K562 treated with DMSO at 1 percent for 4 hours (cell line): ENCODE results near the gene GPS1. TPM values are rescaled to one million over a fixed set of nuclear protein-coding genes. Genes with fewer than 3 reads are reported as not detected.

Experiments
- total RNA-seq: library from RNA; unstranded; fragments of 300-600 nt; gene quantifications from 2 replicates; pipeline ENCODE4 v1.2.3, GENCODE V29; 2022; ENCODE audit not compliant: insufficient read depth

Gene GPS1
- total RNA-seq, result 132 and 142 TPM in 2 replicates

GRCh38 chr17:82051776-82052637, at the start of gene GPS1, which contains the start of gene RFNG:
Gene GPS1, plus strand, starts transcription at chr17:82051898. Its CDS starts 34 bp downstream, at chr17:82051932.
Gene RFNG, minus strand, starts transcription at chr17:82051811. Its CDS starts 45 bp downstream, at chr17:82051766.

DNA sequence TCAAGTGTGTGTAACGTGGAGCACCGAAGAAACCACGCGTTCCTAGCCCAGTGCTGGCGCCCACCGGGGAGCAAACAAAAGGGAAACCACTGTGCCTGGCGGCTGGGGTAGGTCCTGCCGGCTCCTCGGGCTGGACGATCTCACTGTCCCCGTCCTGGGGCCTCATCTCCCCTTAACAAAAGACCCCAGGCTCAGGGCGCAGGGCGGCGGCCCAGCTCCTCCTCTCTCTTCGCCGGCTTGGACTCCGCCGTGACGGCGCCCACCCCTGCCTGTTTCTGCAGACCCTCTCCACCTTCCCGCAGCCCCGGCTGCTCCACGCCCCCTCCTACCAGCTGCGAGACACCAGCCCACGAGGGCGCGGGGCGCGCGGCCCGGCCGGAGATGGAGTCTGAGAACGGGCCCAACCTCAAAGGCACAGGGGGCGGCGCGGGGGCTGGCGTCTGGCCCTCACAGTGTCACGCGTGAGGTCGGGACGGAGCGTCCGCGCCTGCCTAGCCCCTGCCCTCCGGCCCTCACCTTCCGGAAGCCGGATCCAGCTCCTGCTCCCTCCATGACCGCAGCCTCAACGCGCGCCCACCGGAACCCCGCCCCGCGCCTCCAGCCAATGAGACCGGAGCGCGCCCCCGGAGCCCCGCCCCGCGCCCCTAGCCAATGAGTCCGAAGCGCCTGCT, 29.3 kb upstream of the GPS1 start, which contains the start of gene CENPX:
Gene CENPX, minus strand, starts transcription at position 569 of the 671 bp plus-strand sequence. Its CDS starts 17 bp downstream, at position 552.

DNA sequence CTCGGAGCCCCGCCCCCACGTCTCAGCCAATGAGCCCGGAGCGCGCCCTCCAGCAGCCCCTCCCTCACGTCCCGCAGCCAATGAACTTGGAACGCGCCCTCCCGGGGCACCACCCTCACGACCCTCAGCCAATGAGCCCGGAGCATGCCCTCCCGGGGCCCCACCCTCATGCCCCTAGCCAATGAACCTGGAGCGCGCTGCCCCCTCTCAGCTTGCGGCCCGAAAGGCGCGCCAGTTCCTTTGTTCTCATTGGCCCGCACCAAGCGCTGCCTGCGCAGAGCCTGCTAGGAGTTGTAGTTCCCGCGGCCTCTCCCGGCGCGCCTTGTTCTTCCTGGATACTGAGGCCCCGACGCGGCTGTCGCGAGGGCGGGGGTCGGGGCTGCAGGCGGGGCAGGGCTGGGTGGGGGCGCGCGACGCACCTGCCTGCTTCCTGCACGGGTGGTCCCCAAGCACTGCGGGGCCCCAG, 28.7 kb upstream of the GPS1 start, which contains the start of gene LRRC45:
Gene LRRC45, plus strand, starts transcription at position 325 of the 466 bp plus-strand sequence. CDS start 339 bp downstream, outside the sequence.

DNA sequence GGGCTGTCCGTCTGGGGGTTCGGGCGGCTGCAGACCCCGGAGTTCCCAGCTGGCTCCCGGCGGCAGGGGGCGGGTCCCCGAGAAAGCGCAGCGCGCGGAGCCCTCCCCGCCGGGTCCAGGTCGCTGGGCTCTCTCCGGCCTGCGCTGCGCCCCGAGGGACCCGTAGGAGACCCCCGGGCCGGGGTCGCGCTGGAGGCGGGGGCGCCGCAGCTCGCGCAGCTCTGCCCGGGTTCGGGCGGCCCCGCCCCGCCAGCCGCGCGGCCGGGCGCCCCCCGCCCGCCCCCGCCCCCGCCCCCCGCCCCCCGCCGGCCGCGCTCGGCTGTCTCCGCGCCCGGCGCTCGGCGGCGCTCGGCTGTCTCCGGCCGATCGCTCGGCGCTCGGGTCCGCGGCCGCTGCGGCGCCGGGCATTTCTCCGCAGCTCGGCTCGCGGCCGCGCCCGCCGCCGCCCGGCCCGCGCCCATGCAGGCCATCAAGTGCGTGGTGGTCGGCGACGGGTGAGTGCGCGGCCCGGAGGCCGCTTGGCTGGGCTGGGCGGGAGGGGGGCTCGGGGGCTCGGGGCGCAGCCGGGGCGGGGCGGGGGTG, 20.3 kb upstream of the GPS1 start, which contains the start of gene RAC3:
Gene RAC3, plus strand, starts transcription at position 376 of the 582 bp plus-strand sequence. Its CDS starts 84 bp downstream, at position 460.

GRCh38 chr17:82037092-82037888, 14.4 kb upstream of the GPS1 start, which contains the start of gene DCXR:
Gene DCXR, minus strand, starts transcription at chr17:82037697. Its CDS starts 15 bp downstream, at chr17:82037682.

GRCh38 chr17:82065638-82066303, 14.1 kb downstream of the GPS1 start, which contains the start of gene DUS1L:
Gene DUS1L, minus strand, starts transcription at chr17:82065804. Its CDS starts 745 bp downstream, at chr17:82065059.

GRCh38 chr17:82098169-82098938, 46.7 kb downstream of the GPS1 start, which contains the start of gene FASN:
Gene FASN, minus strand, starts transcription at chr17:82098236. Its CDS starts 1,791 bp downstream, at chr17:82096445.

Other genes starting within 250 kb of the GPS1 start
- gene GCGR, start 247.7 kb upstream of the GPS1 start, total RNA-seq, result not detected in 2 replicates
- 105 and 145 TPM in 2 replicates for gene MCRIP1, start 218.6 kb upstream of the GPS1 start, total RNA-seq
- 0.64 TPM in 1 of 2 replicates, not detected in the other for gene PPP1R27, start 216.8 kb upstream of the GPS1 start, total RNA-seq
- gene P4HB, start 191.4 kb upstream of the GPS1 start, total RNA-seq, result 890 and 899 TPM in 2 replicates
- 224 and 227 TPM in 2 replicates for gene ARHGDIA, start 180.6 kb upstream of the GPS1 start, total RNA-seq
- 137 TPM in 2 replicates for gene ALYREF, start 160.3 kb upstream of the GPS1 start, total RNA-seq
- gene ANAPC11, start 160.2 kb upstream of the GPS1 start, total RNA-seq, result 407 and 464 TPM in 2 replicates
- gene NPB, start 149.7 kb upstream of the GPS1 start, total RNA-seq, result 5.4 and 6.4 TPM in 2 replicates
- 64.0 and 70.6 TPM in 2 replicates for gene PCYT2, start 140.5 kb upstream of the GPS1 start, total RNA-seq
- 39.9 and 50.2 TPM in 2 replicates for gene SIRT7, start 133.7 kb upstream of the GPS1 start, total RNA-seq
- gene MAFG, start 124.2 kb upstream of the GPS1 start, total RNA-seq, result 53.0 and 64.9 TPM in 2 replicates
- gene PYCR1, start 114.6 kb upstream of the GPS1 start, total RNA-seq, result 323 and 368 TPM in 2 replicates
- 0.24 TPM in 1 of 2 replicates, not detected in the other for gene MYADML2, start 104.7 kb upstream of the GPS1 start, total RNA-seq
- gene NOTUM, start 90.7 kb upstream of the GPS1 start, total RNA-seq, result 8.8 and 9.4 TPM in 2 replicates
- gene ASPSCR1, start 74.3 kb upstream of the GPS1 start, total RNA-seq, result 31.8 and 46.0 TPM in 2 replicates
- gene CENPX, start 29.0 kb upstream of the GPS1 start, total RNA-seq, result 145 and 154 TPM in 2 replicates
- gene LRRC45, start 28.6 kb upstream of the GPS1 start, total RNA-seq, result 10.6 and 11.1 TPM in 2 replicates
- 106 and 109 TPM in 2 replicates for gene RAC3, start 20.2 kb upstream of the GPS1 start, total RNA-seq
- gene DCXR, start 14.2 kb upstream of the GPS1 start, total RNA-seq, result 231 and 240 TPM in 2 replicates
- 33.4 and 43.0 TPM in 2 replicates for gene RFNG, start 87 bp upstream of the GPS1 start, total RNA-seq
- 204 and 216 TPM in 2 replicates for gene DUS1L, start 13.9 kb downstream of the GPS1 start, total RNA-seq
- gene FASN, start 46.3 kb downstream of the GPS1 start, total RNA-seq, result 146 and 202 TPM in 2 replicates
- gene CCDC57, start 160.9 kb downstream of the GPS1 start, total RNA-seq, result 10.3 TPM in 2 replicates
- gene SLC16A3, start 177.1 kb downstream of the GPS1 start, total RNA-seq, result 2.8 and 7.4 TPM in 2 replicates
- 106 and 131 TPM in 2 replicates for gene CSNK1D, start 221.8 kb downstream of the GPS1 start, total RNA-seq